Osteocyte (in vitro differentiated cells): ENCODE data around the gene F11. TPM values are rescaled to one million over a fixed set of nuclear protein-coding genes. Genes with fewer than 3 reads are reported as not detected.

Source experiments
- DNase-seq: peaks from one replicate; pipeline ENCODE4 v3.0.0; 2021; ENCODE audit warnings: mixed read lengths; ENCODE audit not compliant: unreplicated experiment; ENCODE audit errors: extremely low spot score
- H3K27ac Mint-ChIP-seq: one replicate; pipeline ENCODE4 v1.8.0; 2021; ENCODE audit warnings: mild to moderate bottlenecking, mixed read lengths; ENCODE audit not compliant: unreplicated experiment
- H3K27me3 Mint-ChIP-seq: one replicate; pipeline ENCODE4 v1.8.0; 2021; ENCODE audit warnings: mixed read lengths; ENCODE audit not compliant: unreplicated experiment
- H3K36me3 Mint-ChIP-seq: one replicate; pipeline ENCODE4 v1.8.0; 2021; ENCODE audit warnings: mixed read lengths; ENCODE audit not compliant: unreplicated experiment
- H3K4me1 Mint-ChIP-seq: one replicate; pipeline ENCODE4 v1.8.0; 2021; ENCODE audit warnings: mixed read lengths; ENCODE audit not compliant: unreplicated experiment
- H3K4me3 Mint-ChIP-seq: one replicate; pipeline ENCODE4 v1.8.0; 2021; ENCODE audit warnings: mild to moderate bottlenecking, moderate library complexity, mixed read lengths; ENCODE audit not compliant: unreplicated experiment
- H3K9me3 Mint-ChIP-seq: one replicate; pipeline ENCODE4 v1.8.0; 2021; ENCODE audit warnings: mixed read lengths; ENCODE audit not compliant: unreplicated experiment
- total RNA-seq: library from RNA; stranded (reverse); gene quantifications from 2 replicates; pipeline ENCODE4 v1.2.1, GENCODE V29; 2021
- TF ChIP-seq, protein P1 (sequence below): fragments of 200-600 bp; sonication (generic); IDR thresholded peaks from 2 replicates; pipeline ENCODE4 v1.5.0; 2021; ENCODE audit warnings: antibody characterized with exemption, mild to moderate bottlenecking, moderate library complexity

The F11 gene
- total RNA-seq, 1 donor from 2014 or later, result not detected

DNA sequence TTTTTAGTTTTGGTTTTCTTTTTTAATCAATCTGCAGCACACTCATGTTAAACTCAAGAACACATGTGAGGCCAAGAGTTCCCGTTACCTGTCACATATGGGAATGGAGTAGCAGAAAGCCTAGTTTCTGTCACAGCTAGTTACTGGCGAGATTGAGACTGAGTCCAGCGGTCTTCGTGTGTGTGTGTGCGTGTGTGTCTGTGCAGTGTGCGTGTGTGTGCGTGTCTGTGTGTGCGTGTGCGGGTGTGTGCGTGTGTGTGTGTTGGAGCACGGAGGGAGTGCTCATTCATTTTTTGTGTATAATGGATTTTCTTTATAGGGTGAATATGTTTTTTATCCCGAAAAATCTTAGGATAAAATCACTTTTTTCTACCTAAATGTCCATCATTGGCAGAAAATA lies 19.2 kb downstream of the F11 start:
- no peak for DNase-seq
- H3K4me3 Mint-ChIP-seq, result no peak overlapping the region
- H3K27ac Mint-ChIP-seq, result no peak overlapping the region
- TF ChIP-seq, protein P1, sequence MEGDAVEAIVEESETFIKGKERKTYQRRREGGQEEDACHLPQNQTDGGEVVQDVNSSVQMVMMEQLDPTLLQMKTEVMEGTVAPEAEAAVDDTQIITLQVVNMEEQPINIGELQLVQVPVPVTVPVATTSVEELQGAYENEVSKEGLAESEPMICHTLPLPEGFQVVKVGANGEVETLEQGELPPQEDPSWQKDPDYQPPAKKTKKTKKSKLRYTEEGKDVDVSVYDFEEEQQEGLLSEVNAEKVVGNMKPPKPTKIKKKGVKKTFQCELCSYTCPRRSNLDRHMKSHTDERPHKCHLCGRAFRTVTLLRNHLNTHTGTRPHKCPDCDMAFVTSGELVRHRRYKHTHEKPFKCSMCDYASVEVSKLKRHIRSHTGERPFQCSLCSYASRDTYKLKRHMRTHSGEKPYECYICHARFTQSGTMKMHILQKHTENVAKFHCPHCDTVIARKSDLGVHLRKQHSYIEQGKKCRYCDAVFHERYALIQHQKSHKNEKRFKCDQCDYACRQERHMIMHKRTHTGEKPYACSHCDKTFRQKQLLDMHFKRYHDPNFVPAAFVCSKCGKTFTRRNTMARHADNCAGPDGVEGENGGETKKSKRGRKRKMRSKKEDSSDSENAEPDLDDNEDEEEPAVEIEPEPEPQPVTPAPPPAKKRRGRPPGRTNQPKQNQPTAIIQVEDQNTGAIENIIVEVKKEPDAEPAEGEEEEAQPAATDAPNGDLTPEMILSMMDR, result no peak
- peaks cover 21% of the 10 kb centered on the region for H3K27me3 Mint-ChIP-seq
- H3K4me1 Mint-ChIP-seq, result no peaks in the 10 kb centered on the region
- H3K9me3 Mint-ChIP-seq, result no peaks in the 10 kb centered on the region
- no peaks in the 10 kb centered on the region for H3K36me3 Mint-ChIP-seq

DNA sequence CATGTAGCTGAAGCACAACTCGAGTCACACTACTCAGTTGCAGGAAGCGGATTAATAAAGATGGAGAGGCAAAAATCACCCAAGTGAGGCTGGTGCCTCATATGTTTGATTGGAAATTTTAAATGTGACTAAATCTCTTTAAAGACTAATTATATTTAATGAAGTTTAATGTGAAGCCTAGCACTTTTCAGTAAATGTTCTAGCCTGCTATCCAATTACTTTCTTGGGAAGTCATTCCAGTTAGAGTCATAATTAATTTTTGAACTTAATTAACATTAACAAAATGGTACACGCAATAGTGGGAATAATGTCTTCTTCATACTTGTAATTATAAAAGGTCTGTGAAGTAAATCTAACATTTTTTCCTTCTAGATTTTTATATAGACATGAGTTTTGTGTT lies 20.6 kb downstream of the F11 start:
- no peaks in the 10 kb centered on the region for H3K36me3 Mint-ChIP-seq
- H3K4me3 Mint-ChIP-seq, result no peak overlapping the region
- H3K9me3 Mint-ChIP-seq, result no peaks in the 10 kb centered on the region
- H3K4me1 Mint-ChIP-seq, result no peaks in the 10 kb centered on the region
- peaks cover 24% of the 10 kb centered on the region for H3K27me3 Mint-ChIP-seq
- TF ChIP-seq, protein P1, result no peak
- no peak overlapping the region for H3K27ac Mint-ChIP-seq
- DNase-seq, result no peak

DNA sequence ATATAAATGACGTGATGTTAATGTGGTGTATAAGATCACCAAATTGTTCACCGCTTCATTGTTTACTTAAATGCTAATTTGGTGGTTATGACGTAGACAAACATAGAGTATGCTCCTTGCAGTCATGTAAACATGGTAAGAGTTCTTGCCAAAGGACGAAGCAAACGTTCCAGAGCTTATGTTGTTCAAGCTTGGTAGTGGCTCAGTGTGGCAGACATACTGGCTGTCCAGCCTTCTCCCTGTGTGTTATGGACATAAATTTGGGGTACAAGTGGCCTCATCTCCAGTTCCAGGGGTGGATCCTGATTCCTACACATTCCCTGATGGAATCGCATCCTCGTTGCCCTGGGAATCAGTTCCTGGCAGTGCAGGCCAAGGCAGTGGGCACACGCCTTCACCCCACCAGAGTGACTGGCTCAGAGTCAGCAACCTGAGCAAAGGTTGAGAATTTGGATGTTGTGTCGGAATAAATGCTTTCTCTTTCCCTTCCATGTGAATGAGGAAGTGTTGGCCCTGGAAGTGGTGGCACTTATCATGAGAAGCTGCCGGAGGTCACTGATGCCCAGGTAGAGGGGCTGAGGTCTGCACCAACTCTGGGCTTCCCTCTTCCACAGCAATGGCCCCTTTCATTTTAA lies 25.4 kb downstream of the F11 start:
- no peak for DNase-seq
- no peak overlapping the region for H3K27ac Mint-ChIP-seq
- TF ChIP-seq, protein P1, result no peak
- peaks cover 23% of the 10 kb centered on the region for H3K27me3 Mint-ChIP-seq
- H3K4me3 Mint-ChIP-seq, result no peak overlapping the region
- H3K4me1 Mint-ChIP-seq, result no peaks in the 10 kb centered on the region
- no peaks in the 10 kb centered on the region for H3K36me3 Mint-ChIP-seq
- no peaks in the 10 kb centered on the region for H3K9me3 Mint-ChIP-seq

DNA sequence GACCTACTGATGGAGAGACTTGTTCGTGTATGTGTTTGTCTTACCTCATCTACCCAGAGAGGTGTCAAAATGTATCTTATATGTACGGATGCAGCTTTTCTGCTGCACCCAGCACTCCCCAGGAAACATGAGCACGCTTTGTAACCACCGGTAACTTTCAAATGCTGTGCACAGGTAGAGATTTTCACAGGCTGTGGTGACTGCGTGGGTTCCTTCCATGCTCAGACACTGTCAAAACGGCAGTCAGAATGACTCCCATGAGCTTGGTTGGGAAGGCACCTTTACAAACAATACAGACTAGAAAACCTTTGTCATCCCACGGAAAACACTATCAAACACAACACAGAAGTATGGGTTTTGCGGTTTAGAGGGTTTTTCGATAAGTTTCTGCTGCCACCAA lies 28.2 kb downstream of the F11 start:
- no peak for DNase-seq
- no peaks in the 10 kb centered on the region for H3K4me1 Mint-ChIP-seq
- TF ChIP-seq, protein P1, result no peak
- no peaks in the 10 kb centered on the region for H3K9me3 Mint-ChIP-seq
- no peak overlapping the region for H3K4me3 Mint-ChIP-seq
- no peaks in the 10 kb centered on the region for H3K36me3 Mint-ChIP-seq
- H3K27ac Mint-ChIP-seq, result no peak overlapping the region
- peaks cover 16% of the 10 kb centered on the region for H3K27me3 Mint-ChIP-seq

DNA sequence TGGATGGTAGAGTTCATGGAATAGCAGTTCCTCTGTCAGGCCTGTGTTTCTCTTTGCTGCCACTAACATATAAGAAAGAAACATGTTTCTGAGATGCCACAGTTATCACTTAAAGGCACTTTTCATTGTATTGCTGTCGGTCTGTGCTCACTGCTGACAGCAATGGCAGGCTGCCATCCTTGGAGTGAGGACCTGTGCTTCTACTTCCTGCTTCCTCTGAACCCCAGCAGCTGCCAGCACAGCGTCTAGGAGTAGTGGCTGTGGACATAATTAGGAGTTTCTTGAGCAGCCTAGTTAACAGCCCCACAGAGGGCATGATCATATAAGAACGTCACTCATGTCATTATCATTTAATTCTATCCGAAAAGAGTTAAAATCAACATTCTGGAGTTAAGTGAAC lies 30.5 kb downstream of the F11 start:
- H3K4me1 Mint-ChIP-seq, result no peaks in the 10 kb centered on the region
- H3K27me3 Mint-ChIP-seq, result peaks cover 26% of the 10 kb centered on the region
- TF ChIP-seq, protein P1, result no peak
- no peak overlapping the region for H3K4me3 Mint-ChIP-seq
- H3K27ac Mint-ChIP-seq, result no peak overlapping the region
- no peaks in the 10 kb centered on the region for H3K36me3 Mint-ChIP-seq
- no peaks in the 10 kb centered on the region for H3K9me3 Mint-ChIP-seq
- no peak for DNase-seq
